Heart left ventricle (tissue), 16 donors: Measurements from ENCODE around the gene GPBP1. TPM values are rescaled to one million over a fixed set of nuclear protein-coding genes. Genes with fewer than 3 reads are reported as not detected.
"Not testable (repeated sequence)": the region's sequence is repeated elsewhere in the genome, so short reads cannot be mapped to it uniquely, and the experiment has no call there.

ENCODE experiments used
- ATAC-seq, 4 donors: fragments of 200-7000 bp; cut with Tn5 transposase; one replicate each; pipeline ENCODE4 v1.9.1; 2020 to 2022; ENCODE audit warnings: moderate library complexity in 4 of 4, mild to moderate bottlenecking in 3 of 4, moderate number of reproducible peaks in 1 of 4
- DNase-seq, 5 donors: peaks; one replicate each; pipeline ENCODE4 v3.0.0-alpha.2; 2020
- H3K27ac ChIP-seq, 12 donors: fragments of 200-600 bp; sonication (generic) in 4 of 12; one replicate each; pipeline versions ENCODE4 v1.5.0 to v1.8.0; 2016 to 2022; ENCODE audit warnings: mild to moderate bottlenecking in 2 of 12
- H3K27me3 ChIP-seq, 9 donors: fragments of 200-600 bp; sonication (generic) in 2 of 9; one replicate each; pipeline versions ENCODE4 v1.5.1 to v1.8.0; 2016 to 2022; ENCODE audit warnings: mild to moderate bottlenecking in 3 of 9
- H3K36me3 ChIP-seq, 9 donors: fragments of 200-600 bp; sonication (generic) in 2 of 9; one replicate each; pipeline versions ENCODE4 v1.5.0 to v1.8.0; 2018 to 2022; ENCODE audit warnings: mild to moderate bottlenecking in 2 of 9
- H3K4me1 ChIP-seq, 12 donors: fragments of 200-600 bp; sonication (generic) in 4 of 12; one replicate each; pipeline versions ENCODE4 v1.5.0 to v1.8.0; 2016 to 2022; ENCODE audit warnings: mild to moderate bottlenecking in 3 of 12
- H3K4me3 ChIP-seq, 12 donors: fragments of 200-600 bp; sonication (generic) in 4 of 12; one replicate each; pipeline versions ENCODE4 v1.5.0 to v1.8.0; 2017 to 2022; ENCODE audit warnings: mild to moderate bottlenecking in 9 of 12, moderate library complexity in 4 of 12
- H3K9me3 ChIP-seq, 12 donors: fragments of 200-600 bp; sonication (generic) in 4 of 12; one replicate each; pipeline versions ENCODE4 v1.5.0 to v1.8.0; 2016 to 2022; ENCODE audit warnings: mild to moderate bottlenecking in 1 of 12
- POLR2A ChIP-seq, 2 donors: fragments of 450-650 bp; IDR thresholded peaks; one replicate each; pipeline ENCODE4 v1.6.1; 2017; ENCODE audit warnings: antibody characterized with exemption in 2 of 2, mild to moderate bottlenecking in 2 of 2, moderate library complexity in 2 of 2
- WGBS, 4 donors: extraction: QIAGEN DNeasy Blood & Tissue Kit in 2 of 4; methylation state at CpG; one replicate each; pipeline versions ENCODE4 v1.1.5 to v1.1.7; 2013 to 2018; 5-methylcytosine and 5-hydroxymethylcytosine counted together
- intact Hi-C, 10 donors: fragments of 100-400 bp; cut with DNase I; formaldehyde crosslinking; loops; one replicate each; pipeline versions ENCODE4 v1.11.1 to v1.14.2; 2022
- polyA plus RNA-seq, 2 donors: library from polyadenylated mRNA; stranded (reverse); fragments of 200-250 nt; gene quantifications; one replicate each; pipeline ENCODE4 v1.2.3, GENCODE V29; 2013
- total RNA-seq, 9 donors: library from RNA; depleted of rRNA in 2 of 9; stranded (reverse); fragments of >200 nt in 2 of 9; fragmentation: NEBNext Ultra II Directional in 3 of 9; extraction: Animal tissue kit (Norgen Biotek cat#: 25700) in 3 of 9; gene quantifications; one replicate each; pipeline versions ENCODE4 v1.1.0 to v1.2.4, GENCODE V29; 2016 to 2023
- TF ChIP-seq, protein P1 (sequence below), 12 donors: fragments of 200-600 bp; sonication (generic) in 4 of 12; IDR thresholded peaks; one replicate each; pipeline versions ENCODE4 v1.5.0 to v1.8.0; 2018 to 2022; ENCODE audit warnings: antibody characterized with exemption in 12 of 12, mild to moderate bottlenecking in 5 of 12
- donor health status: ischemic (EF 13 %, LVEDD 7.1; RV severe dilation, severe dysfunction).
- donor health status: healthy with polysubstance abuse.
- donor health status: DM: no; HTN: yes; CAD: no.
- donor health status: DM: no; HTN: no; CAD: no.
- donor health status: ischemic (EF 25% LVEDD 6.9; RV normal size, moderate dysfunction).
- donor health status: ischemic (EF 25% LVEDD 5.7; RV mildly dilated, moderate dysfunction).
- donor health status: healthy.
- donor health status: DM: yes; HTN: yes; CAD: no.
- donor health status: ischemic (EF 35%, LVEDD 5.7; RV mildly dilated, moderate dysfunction).
- donor health status: nonischemic (EF 11% LVEDD 7.7; RV severe dilation, severe dysfunction).
- donor health status: DM: yes; HTN: yes; CAD: no.
- donor health status: PGD.
- donor health status: ischemic (EF 29% LVEDD 5.4; RV normal size, mild dysfunction).
- donor health status: nonischemic (EF 23%, LVEDD 6.1; RV moderate dilation, normal function).

Gene GPBP1
- total and polyA plus RNA-seq, 11 donors = 31.0 to 60.9 (median 49.5) TPM

DNA sequence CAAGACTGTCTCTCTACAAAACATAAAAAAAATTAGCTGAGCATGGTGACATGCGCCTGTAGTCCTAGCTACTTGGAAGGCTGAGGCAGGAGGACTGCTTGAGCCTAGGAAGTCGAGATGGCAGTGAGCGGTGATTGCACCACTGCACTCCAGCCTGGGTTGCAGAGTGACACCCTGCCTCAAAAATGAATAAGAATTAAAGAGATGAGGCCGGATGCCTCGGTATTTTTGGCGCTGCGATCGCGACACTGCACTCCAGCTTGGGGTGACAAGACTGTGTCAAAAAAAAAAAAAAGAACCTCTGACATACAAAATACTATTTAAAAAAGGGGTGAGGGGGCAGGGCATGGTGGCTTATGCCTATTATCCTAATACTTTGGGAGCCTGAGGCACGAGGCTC lies 7.3 kb downstream of the GPBP1 start:
- WGBS, 4 donors = 57 to 64% (median 62%) methylated on average over 10 of the region's 10 CpGs
- no peak for ATAC-seq
- Histone ChIP-seq H3K4me1 (peaks cover 9 to 89% (median 66%) of the 10 kb centered on the region in 12 donors), H3K27me3 (no peaks in the 10 kb centered on the region), H3K9me3 (no peaks in the 10 kb centered on the region), H3K4me3 (no peak overlapping the region), H3K27ac (peak overlapping the region in 1 of 12 donors; percentile 20), H3K36me3 (peaks cover 0 to 20% (median 0%) of the 10 kb centered on the region in 9 donors)
- intact Hi-C loops = no loop called here
- no peak for DNase-seq
- TF ChIP-seq, protein P1, sequence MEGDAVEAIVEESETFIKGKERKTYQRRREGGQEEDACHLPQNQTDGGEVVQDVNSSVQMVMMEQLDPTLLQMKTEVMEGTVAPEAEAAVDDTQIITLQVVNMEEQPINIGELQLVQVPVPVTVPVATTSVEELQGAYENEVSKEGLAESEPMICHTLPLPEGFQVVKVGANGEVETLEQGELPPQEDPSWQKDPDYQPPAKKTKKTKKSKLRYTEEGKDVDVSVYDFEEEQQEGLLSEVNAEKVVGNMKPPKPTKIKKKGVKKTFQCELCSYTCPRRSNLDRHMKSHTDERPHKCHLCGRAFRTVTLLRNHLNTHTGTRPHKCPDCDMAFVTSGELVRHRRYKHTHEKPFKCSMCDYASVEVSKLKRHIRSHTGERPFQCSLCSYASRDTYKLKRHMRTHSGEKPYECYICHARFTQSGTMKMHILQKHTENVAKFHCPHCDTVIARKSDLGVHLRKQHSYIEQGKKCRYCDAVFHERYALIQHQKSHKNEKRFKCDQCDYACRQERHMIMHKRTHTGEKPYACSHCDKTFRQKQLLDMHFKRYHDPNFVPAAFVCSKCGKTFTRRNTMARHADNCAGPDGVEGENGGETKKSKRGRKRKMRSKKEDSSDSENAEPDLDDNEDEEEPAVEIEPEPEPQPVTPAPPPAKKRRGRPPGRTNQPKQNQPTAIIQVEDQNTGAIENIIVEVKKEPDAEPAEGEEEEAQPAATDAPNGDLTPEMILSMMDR (IDR thresholded peaks at IDR 0.05) = no peak
- TF ChIP-seq POLR2A (IDR thresholded peaks at IDR 0.05) = no peak

DNA sequence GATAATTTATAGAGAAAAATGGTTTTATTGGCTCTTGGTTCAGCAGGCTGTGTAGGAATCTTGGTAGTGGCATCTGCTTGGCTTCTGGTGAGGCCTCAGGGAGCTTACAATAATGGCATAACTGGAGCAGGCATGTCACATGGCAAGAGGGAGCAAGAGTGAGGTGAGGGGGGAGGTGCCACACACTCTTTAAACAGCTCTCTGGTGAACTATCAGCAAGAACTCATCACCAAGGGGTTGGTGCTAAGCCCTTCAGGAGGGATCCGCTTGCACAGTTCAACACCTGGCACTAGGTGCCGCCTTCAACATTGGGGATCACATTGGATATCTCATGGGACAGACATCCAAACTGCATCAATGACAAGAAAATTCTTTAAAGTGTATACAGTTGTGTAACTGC lies 10.5 kb downstream of the GPBP1 start:
- H3K27ac ChIP-seq = no peak overlapping the region
- peaks cover 0 to 14% (median 0%) of the 10 kb centered on the region in 9 donors for H3K36me3 ChIP-seq
- peaks cover 2 to 92% (median 62%) of the 10 kb centered on the region in 12 donors for H3K4me1 ChIP-seq
- no peaks in the 10 kb centered on the region for H3K27me3 ChIP-seq
- no peak for DNase-seq
- TF ChIP-seq POLR2A (IDR thresholded peaks at IDR 0.05) = no peak
- TF ChIP-seq, protein P1 (IDR thresholded peaks at IDR 0.05) = no peak
- WGBS, 4 donors = 92 to 100% (median 97%) methylated on average over 2 of the region's 2 CpGs
- intact Hi-C loops = no loop called here
- H3K4me3 ChIP-seq = no peak overlapping the region
- no peak for ATAC-seq
- no peaks in the 10 kb centered on the region for H3K9me3 ChIP-seq

DNA sequence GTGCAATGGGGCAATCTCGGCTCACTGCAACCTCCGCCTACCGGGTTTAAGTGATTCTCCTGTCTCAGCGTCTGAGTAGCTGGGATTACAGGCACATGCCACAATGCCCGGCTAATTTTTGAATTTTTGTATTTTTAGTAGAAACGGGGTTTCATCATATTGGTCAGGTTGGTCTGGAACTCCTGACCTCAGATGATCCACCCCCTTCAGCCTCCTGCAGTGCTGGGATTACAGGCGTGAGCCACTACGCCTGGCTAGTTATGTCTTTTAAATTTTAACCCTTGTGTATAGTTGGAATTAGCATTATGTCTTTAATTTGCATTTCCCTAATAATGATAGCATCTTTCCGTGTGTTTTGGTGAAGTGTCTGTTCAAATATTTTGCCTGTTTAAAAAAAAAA lies 11.5 kb downstream of the GPBP1 start:
- Histone ChIP-seq H3K27ac (no peak overlapping the region), H3K9me3 (no peaks in the 10 kb centered on the region), H3K36me3 (peaks cover 0 to 14% (median 0%) of the 10 kb centered on the region in 9 donors), H3K4me3 (no peak overlapping the region), H3K4me1 (peaks cover 8 to 89% (median 58%) of the 10 kb centered on the region in 12 donors), H3K27me3 (no peaks in the 10 kb centered on the region)
- no peak for TF ChIP-seq POLR2A (IDR thresholded peaks at IDR 0.05)
- TF ChIP-seq, protein P1 (IDR thresholded peaks at IDR 0.05) = no peak
- intact Hi-C loops = no loop called here
- 46 to 60% (median 48%) methylated on average over 9 of the region's 9 CpGs for WGBS, 4 donors
- DNase-seq (no peak), ATAC-seq (no peak)

DNA sequence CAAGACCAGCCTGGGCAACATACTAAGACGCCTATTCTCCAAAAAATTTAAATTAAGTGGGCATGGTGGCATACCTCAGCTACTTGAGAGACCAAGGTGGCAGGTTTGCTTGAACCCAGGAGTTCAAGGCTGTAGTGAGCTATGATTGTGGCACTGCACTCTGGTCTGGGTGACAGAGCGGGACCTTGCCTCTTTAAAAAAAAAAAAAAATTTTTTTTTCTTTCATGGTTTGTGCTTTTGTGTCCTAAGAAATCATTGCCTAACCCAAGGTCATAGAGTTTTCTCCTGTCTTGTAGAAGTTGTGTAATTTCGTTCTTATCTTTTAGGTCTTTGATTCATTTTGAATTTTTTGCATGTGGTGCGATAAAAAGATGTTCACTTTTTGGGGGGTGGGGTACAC lies 12.3 kb downstream of the GPBP1 start:
- DNase-seq (no peak), ATAC-seq (no peak)
- H3K4me1 ChIP-seq = peaks cover 8 to 80% (median 52%) of the 10 kb centered on the region in 12 donors
- TF ChIP-seq POLR2A (IDR thresholded peaks at IDR 0.05) = no peak
- TF ChIP-seq, protein P1 (IDR thresholded peaks at IDR 0.05) = no peak
- H3K36me3 ChIP-seq = peaks cover 0 to 15% (median 0%) of the 10 kb centered on the region in 9 donors
- WGBS, 4 donors = 84 to 86% (median 85%) methylated on average over 4 of the region's 4 CpGs
- H3K4me3 ChIP-seq = no peak overlapping the region
- intact Hi-C loops = no loop called here
- no peaks in the 10 kb centered on the region for H3K27me3 ChIP-seq
- H3K9me3 ChIP-seq = no peaks in the 10 kb centered on the region
- no peak overlapping the region for H3K27ac ChIP-seq

DNA sequence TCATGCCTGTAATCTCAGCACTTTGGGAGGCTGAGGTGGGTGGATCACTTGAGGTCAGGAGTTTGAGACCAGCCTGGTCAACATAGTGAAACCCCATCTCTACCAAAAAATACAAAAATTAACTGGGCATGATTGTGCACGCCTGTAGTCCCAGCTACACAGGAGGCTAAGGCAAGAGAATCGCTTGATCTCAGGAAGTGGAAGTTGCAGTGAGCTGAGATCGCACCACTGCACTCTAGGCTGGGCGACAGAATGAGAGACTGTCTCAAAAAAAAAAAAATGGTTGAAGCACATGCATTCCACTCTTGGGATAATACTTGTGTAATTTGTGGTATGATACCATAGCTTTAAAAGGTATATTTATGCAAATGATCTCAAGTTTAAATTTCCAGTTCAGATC lies 14.1 kb downstream of the GPBP1 start:
- H3K4me3 ChIP-seq, intact Hi-C loops, DNase-seq, H3K27me3 ChIP-seq, ATAC-seq, H3K27ac ChIP-seq, H3K9me3 ChIP-seq: not testable (repeated sequence)
- Histone ChIP-seq H3K4me1 (peaks cover 8 to 68% (median 47%) of the 10 kb centered on the region in 12 donors), H3K36me3 (peaks cover 0 to 28% (median 2%) of the 10 kb centered on the region in 9 donors)
- 61 to 69% (median 68%) methylated on average over 4 of the region's 4 CpGs for WGBS, 4 donors
